Neural progenitor cell (in vitro differentiated cells): ENCODE results near the gene FHOD3. TPM values are rescaled to one million over a fixed set of nuclear protein-coding genes. Genes with fewer than 3 reads are reported as not detected.

ENCODE experiments used
- DNase-seq: peaks from one replicate; pipeline ENCODE4 v3.0.0-alpha.2; 2016; ENCODE audit warnings: low spot score
- H2AFZ ChIP-seq: fragments of 200-600 bp; sonication (generic); replicated peaks from 2 replicates; pipeline ENCODE4 v1.6.1; 2016; ENCODE audit warnings: antibody characterized with exemption
- H3F3A ChIP-seq: fragments of 200-600 bp; sonication (generic); 2 replicates; pipeline ENCODE4 v1.6.1; 2016; ENCODE audit warnings: antibody characterized with exemption, low read depth
- H3K27ac ChIP-seq: fragments of 200-600 bp; sonication (generic); 2 replicates; pipeline ENCODE4 v1.5.1; 2016; ENCODE audit warnings: mild to moderate bottlenecking
- H3K27me3 ChIP-seq: fragments of 200-600 bp; sonication (generic); 2 replicates; pipeline ENCODE4 v1.6.1; 2016; ENCODE audit warnings: mild to moderate bottlenecking, moderate library complexity
- H3K36me3 ChIP-seq: fragments of 200-600 bp; sonication (generic); 2 replicates; pipeline ENCODE4 v1.5.1; 2016
- H3K4me1 ChIP-seq: fragments of 200-600 bp; sonication (generic); 2 replicates; pipeline ENCODE4 v1.6.1; 2016; ENCODE audit warnings: mixed run types
- H3K4me2 ChIP-seq: fragments of 200-600 bp; sonication (generic); 2 replicates; pipeline ENCODE4 v1.6.1; 2016
- H3K4me3 ChIP-seq: fragments of 200-600 bp; sonication (generic); 2 replicates; pipeline ENCODE4 v1.5.1; 2016
- H3K79me2 ChIP-seq: fragments of 200-600 bp; sonication (generic); 2 replicates; pipeline ENCODE4 v1.6.1; 2016; ENCODE audit warnings: low read depth
- H3K9ac ChIP-seq: fragments of 200-600 bp; sonication (generic); 2 replicates; pipeline ENCODE4 v1.6.1; 2016
- H3K9me3 ChIP-seq: fragments of 200-600 bp; sonication (generic); 2 replicates; pipeline ENCODE4 v1.5.1; 2016; ENCODE audit warnings: low read depth
- H4K20me1 ChIP-seq: fragments of 200-600 bp; sonication (generic); 2 replicates; pipeline ENCODE4 v1.6.1; 2016; ENCODE audit warnings: low read depth
- H3K27ac Mint-ChIP-seq: 3 replicates; pipeline ENCODE4 v1.8.0; 2021; ENCODE audit warnings: mixed read lengths
- H3K27me3 Mint-ChIP-seq: 2 replicates; pipeline ENCODE4 v1.8.0; 2022; ENCODE audit warnings: low read depth, mild to moderate bottlenecking, inconsistent platforms, moderate library complexity, mixed read lengths; ENCODE audit not compliant: insufficient read depth
- H3K36me3 Mint-ChIP-seq: 3 replicates; pipeline ENCODE4 v1.8.0; 2021; ENCODE audit warnings: mixed read lengths
- H3K4me1 Mint-ChIP-seq: 3 replicates; pipeline ENCODE4 v1.8.0; 2021; ENCODE audit warnings: mixed read lengths
- H3K4me3 Mint-ChIP-seq: 3 replicates; pipeline ENCODE4 v1.8.0; 2021; ENCODE audit warnings: mild to moderate bottlenecking, moderate library complexity, mixed read lengths
- H3K9me3 Mint-ChIP-seq: 3 replicates; pipeline ENCODE4 v1.8.0; 2020; ENCODE audit warnings: mixed read lengths
- EZH2 ChIP-seq: fragments of 200-600 bp; sonication (generic); IDR thresholded peaks from 2 replicates; pipeline ENCODE4 v1.6.1; 2017; ENCODE audit warnings: antibody characterized with exemption, mild to moderate bottlenecking, moderate library complexity
- EZH2phosphoT487 ChIP-seq: fragments of 200-600 bp; sonication (generic); IDR thresholded peaks from 2 replicates; pipeline ENCODE4 v1.6.1; 2017; ENCODE audit warnings: antibody characterized with exemption
- total RNA-seq: library from RNA; depleted of rRNA; stranded (reverse); fragments of >200 nt; gene quantifications from 2 replicates; pipeline ENCODE4 v1.2.3, GENCODE V29; 2015; ENCODE audit warnings: low replicate concordance
- TF ChIP-seq, protein P1 (sequence below): fragments of 200-600 bp; sonication (generic); IDR thresholded peaks from 2 replicates; pipeline ENCODE4 v1.5.1; 2017; ENCODE audit warnings: antibody characterized with exemption, mild to moderate bottlenecking

FHOD3 gene
- total RNA-seq, 1 donor from 2014 or later = 69.7 TPM

DNA sequence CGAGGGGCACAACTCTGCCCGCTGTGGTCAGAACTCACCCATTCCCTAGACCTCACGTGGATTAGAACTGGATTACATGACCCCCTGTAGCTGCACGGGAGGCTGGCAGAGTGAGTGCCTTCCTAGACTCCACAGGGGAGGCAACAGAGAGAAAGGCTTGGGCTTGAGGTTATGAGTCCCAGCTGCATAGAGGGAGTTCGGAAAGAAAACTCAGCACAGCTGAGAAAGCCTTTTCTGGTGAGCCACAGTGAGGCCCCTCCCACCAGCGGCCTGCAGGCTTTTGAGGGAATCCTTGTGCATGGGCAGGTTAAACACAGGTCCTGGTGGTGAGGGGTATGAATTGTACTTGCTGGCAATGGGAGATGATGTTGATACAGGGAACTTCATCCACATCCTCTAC is 217.3 kb downstream of the FHOD3 start:
- DNase-seq = peak; percentile 66
- Histone ChIP-seq H3K27me3 (no peaks in the 10 kb centered on the region), H3K4me1 (peaks cover 38% of the 10 kb centered on the region)

GRCh38 chr18:36516258-36516657 is 218.7 kb downstream of the FHOD3 start:
- H3K9ac ChIP-seq = no peak overlapping the region
- no peak overlapping the region for H3K27ac ChIP-seq
- no peak overlapping the region for H2AFZ ChIP-seq
- H3K9me3 Mint-ChIP-seq = no peaks in the 10 kb centered on the region
- peaks cover 24% of the 10 kb centered on the region for H3K36me3 Mint-ChIP-seq
- no peak overlapping the region for H3K4me3 Mint-ChIP-seq
- no peak overlapping the region for H3K4me3 ChIP-seq
- no peak overlapping the region for H3K27ac Mint-ChIP-seq
- peaks cover 20% of the 10 kb centered on the region for H3K4me1 Mint-ChIP-seq
- H3K9me3 ChIP-seq = no peaks in the 10 kb centered on the region
- H3K4me1 ChIP-seq = peaks cover 31% of the 10 kb centered on the region
- peaks cover 52% of the 10 kb centered on the region for H3K79me2 ChIP-seq
- no peaks in the 10 kb centered on the region for H3K27me3 ChIP-seq
- TF ChIP-seq EZH2 (no peak), EZH2phosphoT487 (no peak)
- TF ChIP-seq, protein P1, sequence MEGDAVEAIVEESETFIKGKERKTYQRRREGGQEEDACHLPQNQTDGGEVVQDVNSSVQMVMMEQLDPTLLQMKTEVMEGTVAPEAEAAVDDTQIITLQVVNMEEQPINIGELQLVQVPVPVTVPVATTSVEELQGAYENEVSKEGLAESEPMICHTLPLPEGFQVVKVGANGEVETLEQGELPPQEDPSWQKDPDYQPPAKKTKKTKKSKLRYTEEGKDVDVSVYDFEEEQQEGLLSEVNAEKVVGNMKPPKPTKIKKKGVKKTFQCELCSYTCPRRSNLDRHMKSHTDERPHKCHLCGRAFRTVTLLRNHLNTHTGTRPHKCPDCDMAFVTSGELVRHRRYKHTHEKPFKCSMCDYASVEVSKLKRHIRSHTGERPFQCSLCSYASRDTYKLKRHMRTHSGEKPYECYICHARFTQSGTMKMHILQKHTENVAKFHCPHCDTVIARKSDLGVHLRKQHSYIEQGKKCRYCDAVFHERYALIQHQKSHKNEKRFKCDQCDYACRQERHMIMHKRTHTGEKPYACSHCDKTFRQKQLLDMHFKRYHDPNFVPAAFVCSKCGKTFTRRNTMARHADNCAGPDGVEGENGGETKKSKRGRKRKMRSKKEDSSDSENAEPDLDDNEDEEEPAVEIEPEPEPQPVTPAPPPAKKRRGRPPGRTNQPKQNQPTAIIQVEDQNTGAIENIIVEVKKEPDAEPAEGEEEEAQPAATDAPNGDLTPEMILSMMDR = no peak
- peaks cover 5% of the 10 kb centered on the region for H3K27me3 Mint-ChIP-seq
- peaks cover 4% of the 10 kb centered on the region for H3K36me3 ChIP-seq
- no peak for DNase-seq
- peaks cover 29% of the 10 kb centered on the region for H3F3A ChIP-seq
- H4K20me1 ChIP-seq = peaks cover 4% of the 10 kb centered on the region
- H3K4me2 ChIP-seq = no peak overlapping the region

More for the DNA sequence above, 217.3 kb downstream of the FHOD3 start:
- H3K9me3 Mint-ChIP-seq = no peaks in the 10 kb centered on the region
- H3K4me1 Mint-ChIP-seq = peaks cover 20% of the 10 kb centered on the region
- Histone ChIP-seq H4K20me1 (peaks cover 4% of the 10 kb centered on the region), H3K9ac (no peak overlapping the region), H3K9me3 (no peaks in the 10 kb centered on the region), H3F3A (peaks cover 29% of the 10 kb centered on the region), H3K27ac (peak overlapping the region; percentile 75), H3K4me3 (no peak overlapping the region), H3K36me3 (no peaks in the 10 kb centered on the region), H3K79me2 (peaks cover 39% of the 10 kb centered on the region), H3K4me2 (peak overlapping the region; percentile 51), H2AFZ (no peak overlapping the region)
- H3K27ac Mint-ChIP-seq = peak overlapping the region; percentile 73
- no peak for TF ChIP-seq EZH2phosphoT487
- TF ChIP-seq, protein P1 = no peak
- TF ChIP-seq EZH2 = no peak
- H3K36me3 Mint-ChIP-seq = peaks cover 22% of the 10 kb centered on the region
- H3K27me3 Mint-ChIP-seq = peaks cover 5% of the 10 kb centered on the region
- no peak overlapping the region for H3K4me3 Mint-ChIP-seq

DNA sequence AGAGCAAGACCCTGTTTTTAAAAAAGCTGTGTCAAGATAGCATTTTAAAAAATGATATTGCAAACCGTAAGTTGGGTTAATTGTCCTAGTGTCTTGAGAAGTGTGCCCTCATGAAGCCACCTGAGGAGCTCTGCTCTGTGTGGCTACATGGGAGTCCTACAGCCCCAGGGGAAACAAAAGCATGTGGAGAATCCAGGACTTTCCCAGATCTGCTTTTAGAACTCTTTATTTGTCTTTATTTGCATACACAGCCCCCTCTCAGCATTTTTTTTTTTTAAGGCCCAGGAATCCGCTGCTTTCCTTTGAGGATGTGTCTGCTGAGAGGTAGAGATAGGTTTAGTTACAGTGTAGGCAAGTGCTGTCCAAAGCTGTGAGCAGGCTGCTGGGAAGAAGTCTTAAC is 219.2 kb downstream of the FHOD3 start:
- peaks cover 26% of the 10 kb centered on the region for H3K36me3 Mint-ChIP-seq
- Histone ChIP-seq H3K9ac (no peak overlapping the region), H3K36me3 (peaks cover 4% of the 10 kb centered on the region), H3K9me3 (no peaks in the 10 kb centered on the region), H3K27ac (no peak overlapping the region), H3K27me3 (no peaks in the 10 kb centered on the region), H4K20me1 (peaks cover 4% of the 10 kb centered on the region), H3K4me2 (peak overlapping the region; percentile 44), H3K4me3 (no peak overlapping the region), H3K4me1 (peaks cover 31% of the 10 kb centered on the region), H2AFZ (no peak overlapping the region), H3F3A (peaks cover 29% of the 10 kb centered on the region), H3K79me2 (peaks cover 56% of the 10 kb centered on the region)
- TF ChIP-seq, protein P1 = no peak
- TF ChIP-seq EZH2 (no peak), EZH2phosphoT487 (no peak)
- H3K27me3 Mint-ChIP-seq = peaks cover 5% of the 10 kb centered on the region
- no peak for DNase-seq
- no peaks in the 10 kb centered on the region for H3K9me3 Mint-ChIP-seq
- H3K27ac Mint-ChIP-seq = peak overlapping the region; percentile 55
- no peak overlapping the region for H3K4me3 Mint-ChIP-seq
- peaks cover 20% of the 10 kb centered on the region for H3K4me1 Mint-ChIP-seq
